Measurements from ENCODE around the gene FEZ2.

Gene FEZ2

DNA sequence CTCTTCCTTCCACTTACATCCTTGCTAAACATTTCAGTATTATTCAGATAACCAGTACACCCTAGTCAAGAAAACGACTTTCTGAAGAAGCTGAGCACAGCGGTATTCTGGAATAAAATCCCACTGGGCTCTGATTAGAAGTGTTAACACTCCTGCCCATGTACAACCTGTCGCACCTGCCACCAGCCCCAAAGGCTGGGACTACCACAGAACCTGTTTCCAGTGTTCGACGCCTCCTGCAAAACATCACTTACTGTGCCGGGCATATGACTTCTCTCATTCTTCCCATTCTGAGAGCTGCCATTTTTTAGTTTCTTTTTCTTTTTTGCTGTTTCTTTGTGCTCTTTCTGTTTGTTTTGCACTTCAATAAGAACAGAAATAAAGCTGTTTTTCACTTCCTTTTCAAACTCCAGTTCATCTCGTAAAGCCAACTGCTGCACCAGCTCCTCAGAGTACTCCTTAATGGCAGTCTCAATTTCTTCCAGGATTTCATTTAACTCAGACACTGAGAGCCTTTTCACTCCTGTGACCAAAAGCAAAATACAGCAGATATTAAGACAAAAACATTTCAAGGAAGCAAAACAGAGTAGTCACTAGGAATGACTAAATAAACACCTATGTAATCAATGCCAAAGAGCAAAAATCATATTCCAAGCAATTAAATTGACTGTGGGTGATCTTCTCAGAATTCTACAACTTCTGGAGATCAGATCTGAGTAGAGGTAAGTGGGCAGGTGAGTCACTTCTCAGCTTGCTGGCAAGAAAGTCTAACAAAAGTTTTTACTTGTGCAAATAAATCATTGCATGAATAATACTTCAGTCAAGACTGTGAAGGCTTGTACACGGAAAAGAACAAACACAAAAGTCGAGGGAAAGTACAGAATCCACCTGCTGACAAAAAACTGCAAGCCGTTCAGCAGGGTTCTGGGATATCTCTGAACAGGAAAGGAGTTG lies 19.3 kb downstream of the FEZ2 start:
- DNase-seq (ENCODE audit: low read depth) = no peak
- no peak overlapping the region for H3K4me3 ChIP-seq (ENCODE audit: low read length)
- no peak for TF ChIP-seq CTCF (conservative IDR thresholded peaks at IDR 0.05; ENCODE audit: low read depth, low read length)

DNA sequence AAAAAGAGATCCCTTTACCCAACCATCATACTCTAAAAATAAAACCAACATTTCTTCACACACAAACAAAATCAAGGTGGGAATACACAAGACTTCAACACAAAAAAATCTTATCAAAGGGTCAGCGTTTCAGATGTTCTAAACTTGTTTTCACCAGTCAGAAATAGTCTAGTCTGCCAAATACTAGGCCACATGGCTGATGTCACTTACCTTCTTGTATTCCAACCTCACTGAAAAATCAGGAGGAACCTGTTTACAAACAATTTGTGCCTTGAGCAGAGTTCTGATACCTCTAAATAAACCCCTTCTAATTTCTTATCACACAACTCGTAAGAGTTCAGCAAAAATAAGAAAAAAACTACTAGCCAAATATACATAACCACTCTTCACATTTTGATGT lies 20.1 kb downstream of the FEZ2 start:
- no peak for DNase-seq (ENCODE audit: low read depth)
- no peak overlapping the region for H3K4me3 ChIP-seq (ENCODE audit: low read length)
- no peak for TF ChIP-seq CTCF (conservative IDR thresholded peaks at IDR 0.05; ENCODE audit: low read depth, low read length)

- no peak for TF ChIP-seq CTCF (conservative IDR thresholded peaks at IDR 0.05; ENCODE audit: low read depth, low read length)
- no peak for DNase-seq (ENCODE audit: low read depth)
- H3K4me3 ChIP-seq (ENCODE audit: low read length) = no peak overlapping the region
These were observed 23.4 kb downstream of the FEZ2 start for GRCh38 chr2:36574560-36574959.

DNA sequence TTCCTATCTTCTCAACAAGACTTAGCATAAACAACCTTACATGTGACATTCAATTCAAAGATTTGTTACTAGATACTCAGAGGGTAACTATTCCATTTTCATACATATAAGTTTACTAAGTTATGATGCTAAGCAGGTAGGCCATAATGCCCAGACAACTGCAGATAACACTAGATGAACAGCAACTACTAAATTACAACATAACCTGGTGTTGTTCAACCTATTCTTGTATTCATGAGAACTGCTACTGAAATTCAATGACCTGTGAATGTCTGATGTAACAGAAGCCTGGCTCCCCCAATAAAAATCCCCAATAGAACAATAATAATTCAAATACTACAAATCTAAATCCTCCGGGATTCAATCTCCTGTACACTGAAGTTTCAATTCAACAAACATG lies 24.8 kb downstream of the FEZ2 start:
- DNase-seq (ENCODE audit: low read depth) = no peak
- TF ChIP-seq CTCF (conservative IDR thresholded peaks at IDR 0.05; ENCODE audit: low read depth, low read length) = no peak
- H3K4me3 ChIP-seq (ENCODE audit: low read length) = no peak overlapping the region

GRCh38 chr2:36572719-36573059 lies 25.3 kb downstream of the FEZ2 start:
- no peak for DNase-seq (ENCODE audit: low read depth)
- TF ChIP-seq CTCF (conservative IDR thresholded peaks at IDR 0.05; ENCODE audit: low read depth, low read length) = no peak

DNA sequence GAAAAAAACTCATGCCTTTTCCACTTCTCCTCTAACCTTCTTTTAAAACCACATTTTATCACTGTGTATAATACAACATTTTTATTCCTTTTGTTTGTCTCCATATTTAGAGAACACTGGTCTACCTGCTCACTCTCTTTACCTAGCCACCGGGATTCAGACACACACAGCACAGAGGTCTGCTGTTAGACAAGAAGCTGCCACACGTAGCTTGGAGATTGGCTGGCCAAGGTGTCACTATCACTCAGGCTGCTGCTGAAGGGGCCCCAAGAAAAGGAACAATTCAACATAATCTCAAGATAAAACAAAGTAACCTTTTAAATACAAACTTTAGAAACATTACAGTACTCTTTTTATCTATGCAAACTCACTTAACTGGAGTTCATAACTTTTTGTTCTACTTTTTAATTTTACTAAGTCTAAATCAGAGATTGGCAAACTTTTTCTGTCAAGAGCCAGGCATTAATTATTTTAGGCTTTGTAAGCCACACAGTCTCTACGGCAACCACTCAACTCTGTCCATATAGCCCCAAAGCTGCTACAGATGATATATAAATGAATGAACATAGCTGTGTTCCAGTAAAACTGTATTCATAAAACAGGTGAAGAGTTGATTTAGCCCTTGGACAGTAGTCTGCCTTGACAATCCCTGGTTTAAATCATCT lies 25.8 kb downstream of the FEZ2 start:
- no peak overlapping the region for H3K4me3 ChIP-seq (ENCODE audit: low read length)
- DNase-seq (ENCODE audit: low read depth) = no peak
- no peak for TF ChIP-seq CTCF (conservative IDR thresholded peaks at IDR 0.05; ENCODE audit: low read depth, low read length)

More at GRCh38 chr2:36572719-36573059, 25.3 kb downstream of the FEZ2 start:
- H3K4me3 ChIP-seq (ENCODE audit: low read length) = no peak overlapping the region
